ENCODE data around the gene ZMIZ1.

ZMIZ1 gene

DNA sequence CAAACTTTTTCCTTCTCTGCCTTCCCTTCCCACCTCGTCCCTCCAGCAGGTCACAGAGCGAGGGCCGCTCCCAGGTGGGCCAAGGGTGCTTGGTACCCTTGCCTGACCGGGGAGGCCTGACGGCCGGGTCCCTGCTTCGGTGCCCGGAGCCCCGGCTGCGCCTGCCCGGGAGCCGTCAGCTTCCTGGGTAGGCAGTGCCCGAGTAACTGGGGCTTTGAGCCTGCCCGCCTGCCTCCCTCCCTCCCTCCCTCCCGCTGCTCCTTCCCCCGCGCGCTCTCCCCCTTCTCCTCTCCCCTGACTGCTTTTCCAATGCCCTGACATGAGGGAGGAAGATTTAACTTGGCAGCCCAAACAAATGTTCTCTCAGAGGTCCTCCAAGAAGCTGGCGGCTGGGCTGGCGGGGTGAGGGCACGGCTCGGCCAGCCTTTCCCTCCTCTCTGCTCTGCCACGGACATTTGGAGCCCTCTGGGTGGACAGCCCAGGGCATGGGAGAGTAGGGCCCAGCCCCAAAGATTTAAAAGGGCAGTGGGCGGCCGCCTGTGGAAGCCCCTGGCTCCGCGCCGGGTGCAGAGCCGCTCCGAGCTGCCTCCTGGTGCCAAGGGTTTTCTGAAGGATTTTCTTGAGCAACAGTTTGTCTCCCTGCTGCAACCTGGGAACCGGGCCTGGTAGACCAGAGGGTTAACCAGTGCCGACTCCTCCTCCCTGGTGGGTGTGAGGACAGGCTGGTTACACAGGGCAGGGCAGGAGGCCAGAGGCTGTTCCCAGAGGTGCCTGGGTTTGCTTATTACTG lies 2.0 kb downstream of the ZMIZ1 start:
- Histone ChIP-seq H3K79me2 (ENCODE audit: insufficient read depth, low read depth) (no peaks in the 10 kb centered on the region), H3K4me3 (IDR thresholded peaks at IDR 0.05; ENCODE audit: insufficient read depth, low read depth, low read length) (no peak overlapping the region), H4K20me1 (ENCODE audit: insufficient read depth) (no peaks in the 10 kb centered on the region), H3K9ac (no peak overlapping the region), H3K36me3 (ENCODE audit: insufficient read depth) (no peaks in the 10 kb centered on the region), H3K4me1 (ENCODE audit: low read depth, poor library complexity, severe bottlenecking) (peaks cover 5% of the 10 kb centered on the region), H3K27ac (no peak overlapping the region), H2AFZ (ENCODE audit: low read depth) (no peak overlapping the region), H3K27me3 (ENCODE audit: insufficient read depth, low read depth) (peaks cover 14% of the 10 kb centered on the region; the same call in 1 of the 2 replicates), H3K4me2 (peak overlapping the region; percentile 51; the same call in 1 of the 2 replicates)
- TF ChIP-seq, protein P1, sequence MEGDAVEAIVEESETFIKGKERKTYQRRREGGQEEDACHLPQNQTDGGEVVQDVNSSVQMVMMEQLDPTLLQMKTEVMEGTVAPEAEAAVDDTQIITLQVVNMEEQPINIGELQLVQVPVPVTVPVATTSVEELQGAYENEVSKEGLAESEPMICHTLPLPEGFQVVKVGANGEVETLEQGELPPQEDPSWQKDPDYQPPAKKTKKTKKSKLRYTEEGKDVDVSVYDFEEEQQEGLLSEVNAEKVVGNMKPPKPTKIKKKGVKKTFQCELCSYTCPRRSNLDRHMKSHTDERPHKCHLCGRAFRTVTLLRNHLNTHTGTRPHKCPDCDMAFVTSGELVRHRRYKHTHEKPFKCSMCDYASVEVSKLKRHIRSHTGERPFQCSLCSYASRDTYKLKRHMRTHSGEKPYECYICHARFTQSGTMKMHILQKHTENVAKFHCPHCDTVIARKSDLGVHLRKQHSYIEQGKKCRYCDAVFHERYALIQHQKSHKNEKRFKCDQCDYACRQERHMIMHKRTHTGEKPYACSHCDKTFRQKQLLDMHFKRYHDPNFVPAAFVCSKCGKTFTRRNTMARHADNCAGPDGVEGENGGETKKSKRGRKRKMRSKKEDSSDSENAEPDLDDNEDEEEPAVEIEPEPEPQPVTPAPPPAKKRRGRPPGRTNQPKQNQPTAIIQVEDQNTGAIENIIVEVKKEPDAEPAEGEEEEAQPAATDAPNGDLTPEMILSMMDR (conservative IDR thresholded peaks at IDR 0.05; ENCODE audit: low read depth, low read length), result no peak

DNA sequence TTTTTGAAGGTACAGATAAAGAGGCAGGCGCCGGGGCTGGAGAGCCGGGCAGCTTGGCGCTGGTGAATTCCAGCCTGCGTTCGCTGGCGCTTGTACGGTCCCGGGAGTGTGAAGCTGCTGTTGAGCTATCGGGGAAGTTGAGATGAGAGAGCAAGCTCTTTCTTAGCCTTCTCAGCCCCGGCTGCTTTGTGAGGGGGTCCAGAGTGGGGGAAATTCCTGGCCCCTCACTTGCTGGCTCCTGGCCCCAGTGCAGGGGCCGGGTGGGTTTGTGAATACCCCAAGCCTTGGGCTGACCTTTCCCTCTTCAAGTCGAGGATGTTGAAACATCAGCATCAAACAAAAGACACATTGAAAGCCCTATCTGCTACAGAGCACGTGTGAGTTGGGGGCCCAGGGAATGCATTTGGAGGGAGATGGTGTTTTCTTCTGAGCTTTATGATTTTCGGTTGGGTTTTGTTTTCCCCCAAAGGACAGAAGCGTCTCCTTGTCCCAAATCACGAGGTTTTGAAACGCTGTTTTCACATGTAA lies 2.7 kb downstream of the ZMIZ1 start:
- Histone ChIP-seq H2AFZ (ENCODE audit: low read depth) (no peak overlapping the region), H3K4me3 (IDR thresholded peaks at IDR 0.05; ENCODE audit: insufficient read depth, low read depth, low read length) (no peak overlapping the region), H3K27me3 (ENCODE audit: insufficient read depth, low read depth) (peaks cover 14% of the 10 kb centered on the region; the same call in 1 of the 2 replicates), H3K4me2 (no peak overlapping the region), H3K9ac (no peak overlapping the region), H3K27ac (no peak overlapping the region), H3K4me1 (ENCODE audit: low read depth, poor library complexity, severe bottlenecking) (peaks cover 5% of the 10 kb centered on the region), H3K79me2 (ENCODE audit: insufficient read depth, low read depth) (no peaks in the 10 kb centered on the region), H4K20me1 (ENCODE audit: insufficient read depth) (no peaks in the 10 kb centered on the region), H3K36me3 (ENCODE audit: insufficient read depth) (no peaks in the 10 kb centered on the region)
- TF ChIP-seq, protein P1 (conservative IDR thresholded peaks at IDR 0.05; ENCODE audit: low read depth, low read length), result no peak

DNA sequence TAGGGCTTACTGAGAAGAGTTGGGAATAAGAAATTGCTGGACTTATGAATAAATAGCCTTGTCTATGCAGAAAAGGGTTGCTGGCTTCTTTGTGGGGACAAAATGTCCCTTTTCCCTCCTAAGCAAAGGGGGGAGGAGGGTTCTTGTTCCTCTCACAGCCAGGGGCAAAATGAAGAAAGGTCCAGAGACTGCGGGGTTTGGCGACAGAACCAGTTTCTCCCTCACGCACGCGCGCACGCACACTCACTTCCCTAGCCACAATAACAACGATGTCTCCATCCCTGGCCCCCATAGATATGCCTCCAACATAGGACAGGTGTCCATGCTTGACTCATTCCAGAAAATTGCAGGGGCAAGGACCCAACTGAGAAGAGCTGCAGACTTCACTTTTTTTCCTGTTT lies 3.3 kb downstream of the ZMIZ1 start:
- Histone ChIP-seq H3K79me2 (ENCODE audit: insufficient read depth, low read depth) (no peaks in the 10 kb centered on the region), H3K4me1 (ENCODE audit: low read depth, poor library complexity, severe bottlenecking) (peaks cover 5% of the 10 kb centered on the region), H4K20me1 (ENCODE audit: insufficient read depth) (no peaks in the 10 kb centered on the region), H3K36me3 (ENCODE audit: insufficient read depth) (no peaks in the 10 kb centered on the region), H2AFZ (ENCODE audit: low read depth) (no peak overlapping the region), H3K27me3 (ENCODE audit: insufficient read depth, low read depth) (peaks cover 14% of the 10 kb centered on the region; the same call in 1 of the 2 replicates), H3K9ac (no peak overlapping the region), H3K4me2 (no peak overlapping the region), H3K27ac (no peak overlapping the region), H3K4me3 (IDR thresholded peaks at IDR 0.05; ENCODE audit: insufficient read depth, low read depth, low read length) (no peak overlapping the region)
- TF ChIP-seq, protein P1 (conservative IDR thresholded peaks at IDR 0.05; ENCODE audit: low read depth, low read length), result no peak

DNA sequence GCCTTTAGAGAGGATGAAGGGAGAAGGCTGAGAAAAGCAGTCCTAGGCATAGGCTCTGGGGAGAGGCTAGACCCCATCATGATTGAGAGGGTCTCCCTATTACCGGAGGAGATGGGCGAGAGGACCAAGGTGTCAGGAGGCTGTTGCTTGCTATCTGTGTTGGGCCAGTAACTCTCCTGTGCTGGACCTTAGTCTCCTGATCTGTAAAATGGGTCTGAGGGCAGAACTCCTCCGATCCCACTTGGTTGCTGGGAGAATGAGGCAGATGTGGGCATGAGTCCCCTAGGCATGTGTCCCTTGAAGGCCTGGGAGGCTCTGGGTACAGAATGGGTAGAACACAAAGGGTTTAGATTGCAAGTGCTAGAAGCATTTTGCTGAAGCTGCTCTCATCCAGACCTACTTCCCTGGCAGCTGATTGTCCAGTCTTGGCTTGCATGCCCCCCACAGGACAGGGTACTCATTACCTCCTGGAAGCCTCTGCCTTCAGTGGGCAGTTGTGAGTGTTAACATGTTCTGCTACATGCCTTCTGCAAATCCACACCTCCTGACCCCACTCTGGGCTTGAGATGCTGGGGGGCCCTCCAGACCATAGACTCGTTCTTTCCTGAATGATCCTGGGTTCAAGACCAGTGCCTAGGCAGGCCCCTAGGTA lies 4.4 kb downstream of the ZMIZ1 start:
- Histone ChIP-seq H3K4me2 (no peak overlapping the region), H3K27ac (no peak overlapping the region), H3K27me3 (ENCODE audit: insufficient read depth, low read depth) (peaks cover 12% of the 10 kb centered on the region; the same call in 1 of the 2 replicates), H3K9ac (no peak overlapping the region), H2AFZ (ENCODE audit: low read depth) (no peak overlapping the region), H4K20me1 (ENCODE audit: insufficient read depth) (no peaks in the 10 kb centered on the region), H3K4me1 (ENCODE audit: low read depth, poor library complexity, severe bottlenecking) (peaks cover 3% of the 10 kb centered on the region), H3K4me3 (IDR thresholded peaks at IDR 0.05; ENCODE audit: insufficient read depth, low read depth, low read length) (no peak overlapping the region), H3K36me3 (ENCODE audit: insufficient read depth) (no peaks in the 10 kb centered on the region), H3K79me2 (ENCODE audit: insufficient read depth, low read depth) (no peaks in the 10 kb centered on the region)
- TF ChIP-seq, protein P1 (conservative IDR thresholded peaks at IDR 0.05; ENCODE audit: low read depth, low read length), result no peak

Measured in KMS-11 (cell line).